Measurements from ENCODE around the gene TVP23A. TPM values are rescaled to one million over a fixed set of nuclear protein-coding genes. Genes with fewer than 3 reads are reported as not detected.
A peak's percentile ranks its signal among the peaks of the same experiment; 100 is the strongest.

TVP23A gene
- total RNA-seq, 1 experiment from 2014 or later: not detected

GRCh38 chr16:10828851-10829366 is 10.3 kb upstream of the TVP23A start:
- H3F3A ChIP-seq (ENCODE audit: low read length, unreplicated experiment): no peaks in the 10 kb centered on the region
- POLR2A ChIA-PET (ENCODE audit: unreplicated experiment): no interaction called here
- H3K36me3 ChIP-seq (ENCODE audit: low read depth, low read length): no peaks in the 10 kb centered on the region
- no peaks in the 10 kb centered on the region for H3K27me3 ChIP-seq (ENCODE audit: low read length)
- BruUV-seq (replicated peaks): no TSS peak
- peak overlapping the region; percentile 69 for H2AFZ ChIP-seq (ENCODE audit: low read length)
- H3K4me3 ChIP-seq (ENCODE audit: low read length): no peak overlapping the region
- peaks cover 18% of the 10 kb centered on the region for H3K4me1 ChIP-seq (ENCODE audit: insufficient read depth, low read length)
- H3K4me2 ChIP-seq (ENCODE audit: low read length): peak overlapping the region; percentile 66
- DNase-seq (peak; percentile 62), ATAC-seq (peak; percentile 71)
- H3K27ac ChIP-seq (ENCODE audit: low read length): no peak overlapping the region
- no peak for TF ChIP-seq EZH2phosphoT487 (IDR thresholded peaks at IDR 0.05; ENCODE audit: borderline replicate concordance, low read length)
- TF ChIP-seq EZH2 (IDR thresholded peaks at IDR 0.05; ENCODE audit: low read length, unreplicated experiment): no peak
- TF ChIP-seq, protein P1, sequence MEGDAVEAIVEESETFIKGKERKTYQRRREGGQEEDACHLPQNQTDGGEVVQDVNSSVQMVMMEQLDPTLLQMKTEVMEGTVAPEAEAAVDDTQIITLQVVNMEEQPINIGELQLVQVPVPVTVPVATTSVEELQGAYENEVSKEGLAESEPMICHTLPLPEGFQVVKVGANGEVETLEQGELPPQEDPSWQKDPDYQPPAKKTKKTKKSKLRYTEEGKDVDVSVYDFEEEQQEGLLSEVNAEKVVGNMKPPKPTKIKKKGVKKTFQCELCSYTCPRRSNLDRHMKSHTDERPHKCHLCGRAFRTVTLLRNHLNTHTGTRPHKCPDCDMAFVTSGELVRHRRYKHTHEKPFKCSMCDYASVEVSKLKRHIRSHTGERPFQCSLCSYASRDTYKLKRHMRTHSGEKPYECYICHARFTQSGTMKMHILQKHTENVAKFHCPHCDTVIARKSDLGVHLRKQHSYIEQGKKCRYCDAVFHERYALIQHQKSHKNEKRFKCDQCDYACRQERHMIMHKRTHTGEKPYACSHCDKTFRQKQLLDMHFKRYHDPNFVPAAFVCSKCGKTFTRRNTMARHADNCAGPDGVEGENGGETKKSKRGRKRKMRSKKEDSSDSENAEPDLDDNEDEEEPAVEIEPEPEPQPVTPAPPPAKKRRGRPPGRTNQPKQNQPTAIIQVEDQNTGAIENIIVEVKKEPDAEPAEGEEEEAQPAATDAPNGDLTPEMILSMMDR (conservative IDR thresholded peaks at IDR 0.05; ENCODE audit: low read depth, low read length): no peak
- H3K9me2 ChIP-seq (replicated peaks; ENCODE audit: low read length): no peaks in the 10 kb centered on the region
- H3K9me3 ChIP-seq (ENCODE audit: low read length): no peaks in the 10 kb centered on the region
- no peak overlapping the region for H3K9ac ChIP-seq (ENCODE audit: low read length)
- CTCF ChIA-PET: no interaction called here
- no peaks in the 10 kb centered on the region for H3K79me2 ChIP-seq (ENCODE audit: low read length)
- no peaks in the 10 kb centered on the region for H4K20me1 ChIP-seq (ENCODE audit: low read length)
- intact Hi-C loops (cut with micrococcal nuclease): no loop called here

DNA sequence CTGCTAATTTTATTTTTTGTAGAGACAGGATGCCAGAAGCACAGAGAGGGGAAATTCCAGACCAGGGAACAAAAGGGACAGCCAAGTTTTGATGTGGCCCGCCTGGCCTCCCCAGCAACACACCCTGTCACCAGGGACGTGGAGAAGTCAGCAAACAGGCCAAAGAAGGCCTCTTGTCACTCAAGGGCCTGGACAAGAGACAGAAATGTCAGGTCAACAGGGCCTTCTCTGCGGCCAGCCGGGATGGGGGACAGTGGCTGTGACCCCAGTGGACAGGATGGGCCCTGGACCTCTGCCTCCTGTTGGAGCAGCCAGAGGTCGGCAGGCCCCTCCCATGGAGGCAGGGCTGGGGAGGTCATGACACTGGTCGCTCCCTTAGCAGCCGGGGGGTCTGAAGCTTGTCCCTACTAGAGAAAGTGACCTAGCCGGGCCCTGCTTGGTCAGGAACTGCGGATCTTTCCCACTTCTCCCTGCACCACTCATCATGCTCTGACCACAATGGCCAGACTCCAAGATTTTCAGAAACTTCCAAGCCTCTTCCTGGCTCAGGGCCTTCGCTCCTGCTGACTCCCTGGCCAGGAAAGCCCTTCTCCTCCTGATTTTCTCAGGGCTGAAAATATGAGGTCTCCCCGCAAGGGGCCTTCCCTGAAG is 9.2 kb upstream of the TVP23A start:
- Histone ChIP-seq H3K27me3 (ENCODE audit: low read length) (no peaks in the 10 kb centered on the region), H3K9me2 (replicated peaks; ENCODE audit: low read length) (no peaks in the 10 kb centered on the region), H2AFZ (ENCODE audit: low read length) (peak overlapping the region; percentile 46; the same call in 1 of the 2 replicates), H3K36me3 (ENCODE audit: low read depth, low read length) (no peaks in the 10 kb centered on the region), H3K4me1 (ENCODE audit: insufficient read depth, low read length) (peaks cover 18% of the 10 kb centered on the region), H3K4me2 (ENCODE audit: low read length) (peak overlapping the region; percentile 66; the same call in 1 of the 2 replicates), H4K20me1 (ENCODE audit: low read length) (no peaks in the 10 kb centered on the region), H3K9me3 (ENCODE audit: low read length) (no peaks in the 10 kb centered on the region), H3K27ac (ENCODE audit: low read length) (peak overlapping the region; percentile 21; the same call in 1 of the 2 replicates), H3K9ac (ENCODE audit: low read length) (no peak overlapping the region), H3K79me2 (ENCODE audit: low read length) (no peaks in the 10 kb centered on the region), H3K4me3 (ENCODE audit: low read length) (no peak overlapping the region), H3F3A (ENCODE audit: low read length, unreplicated experiment) (no peaks in the 10 kb centered on the region)
- intact Hi-C loops (cut with micrococcal nuclease): no loop called here
- no TSS peak for BruUV-seq (replicated peaks)
- DNase-seq (peak; percentile 64), ATAC-seq (peak; percentile 68)
- CTCF ChIA-PET: no interaction called here
- no peak for TF ChIP-seq EZH2 (IDR thresholded peaks at IDR 0.05; ENCODE audit: low read length, unreplicated experiment)
- no peak for TF ChIP-seq EZH2phosphoT487 (IDR thresholded peaks at IDR 0.05; ENCODE audit: borderline replicate concordance, low read length)
- POLR2A ChIA-PET (ENCODE audit: unreplicated experiment): no interaction called here

DNA sequence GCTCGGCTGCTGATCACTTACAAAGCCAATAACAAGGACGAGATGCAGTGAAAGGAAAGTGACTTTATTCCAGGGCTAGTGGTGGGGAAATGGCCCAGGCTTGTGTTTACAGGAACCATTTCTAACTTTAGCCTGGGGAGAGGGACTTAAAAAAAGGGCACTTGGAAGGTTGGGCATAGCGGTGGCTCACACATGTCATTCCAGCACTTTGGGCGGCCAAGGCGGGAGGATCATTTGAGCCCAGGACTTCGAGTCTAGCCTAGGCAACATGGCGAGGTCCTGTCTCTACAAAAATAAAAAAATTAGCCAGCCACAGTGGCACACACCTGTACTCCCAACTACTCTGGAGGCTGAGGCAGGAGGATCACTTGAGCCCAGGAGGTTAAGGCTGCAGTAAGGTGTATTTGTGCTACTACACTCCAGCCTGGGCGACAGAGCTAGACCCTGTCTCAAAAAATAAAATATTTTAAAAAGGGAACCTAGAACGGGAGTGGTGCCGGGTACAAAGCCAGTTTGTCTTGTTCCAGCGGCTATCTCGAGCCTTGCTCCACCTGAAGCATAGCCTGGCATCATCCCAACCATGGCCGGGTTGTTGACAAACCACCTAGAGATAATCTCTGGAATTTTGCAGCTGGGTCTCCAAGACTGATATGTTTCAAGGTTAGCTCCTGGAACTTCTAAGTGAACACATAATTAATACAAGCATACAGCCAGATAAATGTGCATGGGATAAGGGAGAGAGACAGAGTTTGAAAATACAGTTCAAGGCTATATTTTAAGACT is 5.7 kb upstream of the TVP23A start:
- ChIA-PET POLR2A (ENCODE audit: unreplicated experiment) (no interaction called here), CTCF (no interaction called here)
- Histone ChIP-seq H3K79me2 (ENCODE audit: low read length) (no peaks in the 10 kb centered on the region), H2AFZ (ENCODE audit: low read length) (no peak overlapping the region), H3K36me3 (ENCODE audit: low read depth, low read length) (no peaks in the 10 kb centered on the region), H3K9me2 (replicated peaks; ENCODE audit: low read length) (no peaks in the 10 kb centered on the region), H3K4me3 (ENCODE audit: low read length) (no peak overlapping the region), H3F3A (ENCODE audit: low read length, unreplicated experiment) (no peaks in the 10 kb centered on the region), H3K9me3 (ENCODE audit: low read length) (no peaks in the 10 kb centered on the region), H3K9ac (ENCODE audit: low read length) (no peak overlapping the region), H3K4me2 (ENCODE audit: low read length) (no peak overlapping the region), H4K20me1 (ENCODE audit: low read length) (no peaks in the 10 kb centered on the region), H3K27me3 (ENCODE audit: low read length) (no peaks in the 10 kb centered on the region), H3K4me1 (ENCODE audit: insufficient read depth, low read length) (peaks cover 18% of the 10 kb centered on the region), H3K27ac (ENCODE audit: low read length) (no peak overlapping the region)
- ATAC-seq (no peak), DNase-seq (peak; percentile 19)
- intact Hi-C loops (cut with micrococcal nuclease): no loop called here
- TF ChIP-seq, protein P1 (conservative IDR thresholded peaks at IDR 0.05; ENCODE audit: low read depth, low read length): no peak
- TF ChIP-seq EZH2 (IDR thresholded peaks at IDR 0.05; ENCODE audit: low read length, unreplicated experiment) (no peak), EZH2phosphoT487 (IDR thresholded peaks at IDR 0.05; ENCODE audit: borderline replicate concordance, low read length) (no peak)
- no TSS peak for BruUV-seq (replicated peaks)

All from PC-3 (cell line).